H9 (cell line): ENCODE data around the gene MYO10. TPM values are rescaled to one million over a fixed set of nuclear protein-coding genes. Genes with fewer than 3 reads are reported as not detected.

Experiments
- DNase-seq: peaks from one replicate; pipeline ENCODE4 v3.0.0-alpha.2; 2017
- H2AFZ ChIP-seq: one replicate; pipeline ENCODE4 v1.6.1; 2013; ENCODE audit warnings: mild to moderate bottlenecking, low read length, control low read depth, moderate library complexity
- H2AK5ac ChIP-seq: 2 replicates; pipeline ENCODE4 v1.6.1; 2013; ENCODE audit warnings: low read length, control low read depth, mixed read lengths; ENCODE audit not compliant: insufficient read length
- H2BK120ac ChIP-seq: one replicate; pipeline ENCODE4 v1.6.1; 2013; ENCODE audit warnings: low read depth, mild to moderate bottlenecking, low read length, control low read depth, inconsistent platforms; ENCODE audit not compliant: poor library complexity, severe bottlenecking
- H2BK12ac ChIP-seq: 2 replicates; pipeline ENCODE4 v1.6.1; 2013; ENCODE audit warnings: low read length, control low read depth, mixed read lengths, low read depth; ENCODE audit not compliant: insufficient read length
- H2BK15ac ChIP-seq: 2 replicates; pipeline ENCODE4 v1.6.1; 2013; ENCODE audit warnings: low read depth, low read length, control low read depth
- H2BK20ac ChIP-seq: one replicate; pipeline ENCODE4 v1.6.1; 2013; ENCODE audit warnings: low read depth, mild to moderate bottlenecking, low read length, control low read depth, inconsistent platforms; ENCODE audit not compliant: poor library complexity, severe bottlenecking
- H2BK5ac ChIP-seq: 2 replicates; pipeline ENCODE4 v1.6.1; 2013; ENCODE audit warnings: low read length, control low read depth, mixed read lengths; ENCODE audit not compliant: insufficient read length
- H3K14ac ChIP-seq: 2 replicates; pipeline ENCODE4 v1.6.1; 2013; ENCODE audit warnings: low read length, control low read depth; ENCODE audit not compliant: insufficient read depth
- H3K18ac ChIP-seq: 2 replicates; pipeline ENCODE4 v1.6.1; 2013; ENCODE audit warnings: low read depth, mild to moderate bottlenecking, mixed read lengths, low read length, control low read depth; ENCODE audit not compliant: insufficient read length
- H3K23ac ChIP-seq: 2 replicates; pipeline ENCODE4 v1.6.1; 2013; ENCODE audit warnings: low read length, control low read depth, mixed read lengths, low read depth; ENCODE audit not compliant: insufficient read length
- H3K23me2 ChIP-seq: 2 replicates; pipeline ENCODE4 v1.6.1; 2013; ENCODE audit warnings: low read depth, mild to moderate bottlenecking, mixed read lengths, low read length, control low read depth; ENCODE audit not compliant: insufficient read length, poor library complexity, severe bottlenecking
- H3K27ac ChIP-seq: 2 replicates; pipeline ENCODE4 v1.5.1; 2013; ENCODE audit warnings: low read length, control low read depth, mixed read lengths, low read depth; ENCODE audit not compliant: insufficient read length
- H3K27me3 ChIP-seq: 2 replicates; pipeline ENCODE4 v1.6.1; 2013; ENCODE audit warnings: low read length, control low read depth, inconsistent platforms; ENCODE audit not compliant: insufficient read depth
- H3K4ac ChIP-seq: 2 replicates; pipeline ENCODE4 v1.6.1; 2013; ENCODE audit warnings: low read depth, mild to moderate bottlenecking, control low read depth, inconsistent platforms, low read length, moderate library complexity
- H3K4me1 ChIP-seq: 2 replicates; pipeline ENCODE4 v1.6.1; 2013; ENCODE audit warnings: low read length, control low read depth, inconsistent platforms; ENCODE audit not compliant: insufficient read depth
- H3K4me2 ChIP-seq: 2 replicates; pipeline ENCODE4 v1.6.1; 2013; ENCODE audit warnings: low read length, control low read depth, mixed read lengths; ENCODE audit not compliant: insufficient read length, insufficient read depth
- H3K56ac ChIP-seq: 2 replicates; pipeline ENCODE4 v1.6.1; 2013; ENCODE audit warnings: low read depth, mild to moderate bottlenecking, mixed read lengths, low read length, control low read depth; ENCODE audit not compliant: insufficient read length
- H3K79me1 ChIP-seq: 2 replicates; pipeline ENCODE4 v1.6.1; 2013; ENCODE audit warnings: low read depth, mild to moderate bottlenecking, moderate library complexity, low read length, control low read depth, inconsistent platforms; ENCODE audit not compliant: insufficient read depth, poor library complexity, severe bottlenecking
- H3K79me2 ChIP-seq: 2 replicates; pipeline ENCODE4 v1.6.1; 2013; ENCODE audit warnings: low read length, control low read depth, inconsistent platforms; ENCODE audit not compliant: insufficient read depth
- H3K9ac ChIP-seq: 2 replicates; pipeline ENCODE4 v1.6.1; 2013; ENCODE audit warnings: low read length, control low read depth, mixed read lengths; ENCODE audit not compliant: insufficient read length; ENCODE audit errors: extremely low read depth
- H3K9me3 ChIP-seq: one replicate; pipeline ENCODE4 v1.6.1; 2013; ENCODE audit warnings: low read depth, low read length, inconsistent platforms; ENCODE audit not compliant: control insufficient read depth
- H3T11ph ChIP-seq: one replicate; pipeline ENCODE4 v1.6.1; 2013; ENCODE audit warnings: mild to moderate bottlenecking, low read length, control low read depth, inconsistent platforms
- H4K20me1 ChIP-seq: one replicate; pipeline ENCODE4 v1.6.1; 2013; ENCODE audit not compliant: control insufficient read depth, insufficient read length, insufficient read depth
- H4K5ac ChIP-seq: 2 replicates; pipeline ENCODE4 v1.6.1; 2013; ENCODE audit warnings: low read depth, mild to moderate bottlenecking, mixed read lengths, low read length, control low read depth; ENCODE audit not compliant: insufficient read length
- H4K8ac ChIP-seq: replicated peaks from 2 replicates; pipeline ENCODE4 v1.6.1; 2013; ENCODE audit warnings: low read length, control low read depth, mixed read lengths, low read depth; ENCODE audit not compliant: insufficient read length
- H4K91ac ChIP-seq: 2 replicates; pipeline ENCODE4 v1.6.1; 2013; ENCODE audit warnings: low read depth, mild to moderate bottlenecking, moderate library complexity, mixed read lengths, low read length, control low read depth; ENCODE audit not compliant: insufficient read length
- H3K27ac Mint-ChIP-seq, 3 experiments: 2 replicates in 2 of 3; 3 replicates in 1 of 3; pipeline ENCODE4 v1.8.0; 2020 to 2021; ENCODE audit warnings: mixed read lengths in 3 of 3, mild to moderate bottlenecking in 1 of 3, moderate library complexity in 1 of 3
- H3K27me3 Mint-ChIP-seq: 2 replicates; pipeline ENCODE4 v1.8.0; 2021; ENCODE audit warnings: low read depth, mild to moderate bottlenecking, moderate library complexity, mixed read lengths
- H3K36me3 Mint-ChIP-seq, 3 experiments: 2 replicates in 2 of 3; 3 replicates in 1 of 3; pipeline ENCODE4 v1.8.0; 2020 to 2021; ENCODE audit warnings: low read depth in 3 of 3, mixed read lengths in 3 of 3; ENCODE audit not compliant: insufficient read depth in 1 of 3
- H3K4me1 Mint-ChIP-seq, 2 experiments: 2 replicates each; pipeline ENCODE4 v1.8.0; 2020; ENCODE audit warnings: mixed read lengths in 2 of 2
- H3K4me3 Mint-ChIP-seq, 2 experiments: 2 replicates in 1 of 2; 3 replicates in 1 of 2; pipeline ENCODE4 v1.8.0; 2020 to 2021; ENCODE audit warnings: mild to moderate bottlenecking in 2 of 2, mixed read lengths in 2 of 2, moderate library complexity in 1 of 2
- H3K9me3 Mint-ChIP-seq, 2 experiments: 2 replicates in 1 of 2; 3 replicates in 1 of 2; pipeline ENCODE4 v1.8.0; 2020; ENCODE audit warnings: mild to moderate bottlenecking in 2 of 2, mixed read lengths in 2 of 2, moderate library complexity in 1 of 2
- CTCF ChIP-seq: fragments of 200-600 bp; sonication (generic); conservative IDR thresholded peaks from 3 replicates; pipeline ENCODE4 v1.8.0; 2021; ENCODE audit warnings: antibody characterized with exemption, mild to moderate bottlenecking
- WGBS: extraction: QIAGEN DNeasy Blood & Tissue Kit; methylation state at CpG from one replicate; pipeline ENCODE4 v1.1.7; 2013; ENCODE audit warnings: missing lambda C conversion rate, low lambda C conversion rate, mixed read lengths; ENCODE audit not compliant: insufficient read length; ENCODE audit errors: extremely low coverage; 5-methylcytosine and 5-hydroxymethylcytosine counted together
- total RNA-seq: library from RNA; stranded (reverse); gene quantifications from 2 replicates; pipeline ENCODE4 v1.2.1, GENCODE V29; 2021

MYO10 gene
- total RNA-seq, 1 experiment from 2014 or later, result 127 TPM

GRCh38 chr5:16863469-16863946 lies 72.6 kb downstream of the MYO10 start:
- no peak overlapping the region for H3K23ac ChIP-seq
- H3T11ph ChIP-seq, result no peak overlapping the region
- no peak for DNase-seq
- no peak overlapping the region for H3K4ac ChIP-seq
- H3K56ac ChIP-seq, result no peak overlapping the region
- no peaks in the 10 kb centered on the region for H3K9me3 ChIP-seq
- no peaks in the 10 kb centered on the region for H3K79me1 ChIP-seq
- H4K8ac ChIP-seq, result no peak overlapping the region
- whole genome bisulfite sequencing, result no CpG with 5 or more reads among the region's 5 CpGs
- Mint-ChIP-seq H3K27ac (peak overlapping the region; percentile 41 to 78 (median 78); a peak in 4 of 7 replicates), H3K4me3 (no peak overlapping the region), H3K36me3 (peaks cover 2 to 9% (median 6%) of the 10 kb centered on the region in 3 experiments; a peak in 6 of 7 replicates), H3K27me3 (no peaks in the 10 kb centered on the region), H3K4me1 (peaks cover 56 to 69% of the 10 kb centered on the region in 2 experiments), H3K9me3 (peaks cover 0 to 4% of the 10 kb centered on the region in 2 experiments; a peak in 2 of 5 replicates)
- no peak overlapping the region for H3K9ac ChIP-seq
- H2AFZ ChIP-seq, result no peak overlapping the region
- H3K27me3 ChIP-seq, result no peaks in the 10 kb centered on the region
- no peaks in the 10 kb centered on the region for H3K79me2 ChIP-seq
- no peak overlapping the region for H3K14ac ChIP-seq
- H2BK15ac ChIP-seq, result no peak overlapping the region
- no peak overlapping the region for H2BK120ac ChIP-seq
- H4K91ac ChIP-seq, result no peak overlapping the region
- H3K4me1 ChIP-seq, result peaks cover 32% of the 10 kb centered on the region
- TF ChIP-seq CTCF, result no peak
- H3K4me2 ChIP-seq, result no peak overlapping the region
- H3K18ac ChIP-seq, result no peak overlapping the region
- H2BK20ac ChIP-seq, result no peak overlapping the region
- H2BK5ac ChIP-seq, result no peak overlapping the region
- no peak overlapping the region for H3K27ac ChIP-seq
- no peaks in the 10 kb centered on the region for H4K20me1 ChIP-seq
- H3K23me2 ChIP-seq, result no peaks in the 10 kb centered on the region
- H2AK5ac ChIP-seq, result no peak overlapping the region
- H4K5ac ChIP-seq, result no peak overlapping the region
- H2BK12ac ChIP-seq, result no peak overlapping the region
